Mammary epithelial cell (primary cell): ENCODE data around the gene CYP4Z1.
"Not testable (repeated sequence)": the region's sequence is repeated elsewhere in the genome, so short reads cannot be mapped to it uniquely, and the experiment has no call there.

ENCODE experiments used
- CTCF ChIP-seq, 2 donors: IDR thresholded peaks in 1 of 2; conservative IDR thresholded peaks in 1 of 2; 2 replicates each; pipeline ENCODE4 v1.5.1; 2011 to 2012; ENCODE audit warnings: inconsistent platforms in 2 of 2, low read length in 2 of 2, mild to moderate bottlenecking in 2 of 2, control low read depth in 1 of 2, low read depth in 1 of 2; ENCODE audit not compliant: insufficient read depth in 1 of 2; ENCODE audit errors: extremely low read depth in 1 of 2
- EZH2 ChIP-seq: IDR thresholded peaks from 2 replicates; pipeline ENCODE4 v1.6.1; 2012; ENCODE audit warnings: low read length, inconsistent platforms, borderline replicate concordance

DNA sequence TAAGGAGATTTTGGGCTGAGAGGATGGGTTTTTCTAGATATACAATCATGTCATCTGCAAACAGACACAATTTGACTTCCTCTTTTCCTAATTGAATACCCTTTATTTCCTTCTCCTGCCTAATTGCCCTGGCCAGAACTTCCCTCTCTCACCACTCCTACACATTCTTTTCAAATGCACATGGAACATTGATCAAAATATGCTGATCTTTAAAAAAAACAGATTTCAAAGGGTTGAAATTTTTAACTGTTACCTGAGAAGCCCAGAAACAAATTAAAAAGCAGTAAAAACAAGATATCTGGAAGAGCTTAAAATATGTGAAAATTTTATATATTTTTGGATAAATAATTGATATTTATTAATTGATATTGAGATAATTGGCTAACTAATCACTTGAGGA, 57.8 kb downstream of the CYP4Z1 start:
- not testable (repeated sequence) for TF ChIP-seq CTCF (conservative IDR thresholded peaks at IDR 0.05 in 1 of 2, IDR thresholded peaks at IDR 0.05 in 1 of 2; ENCODE audit: extremely low read depth in 1 of 2, insufficient read depth in 1 of 2, low read depth in 1 of 2, low read length in 2 of 2); EZH2
